ENCODE measurements around the gene FBXL19.

Gene FBXL19

DNA sequence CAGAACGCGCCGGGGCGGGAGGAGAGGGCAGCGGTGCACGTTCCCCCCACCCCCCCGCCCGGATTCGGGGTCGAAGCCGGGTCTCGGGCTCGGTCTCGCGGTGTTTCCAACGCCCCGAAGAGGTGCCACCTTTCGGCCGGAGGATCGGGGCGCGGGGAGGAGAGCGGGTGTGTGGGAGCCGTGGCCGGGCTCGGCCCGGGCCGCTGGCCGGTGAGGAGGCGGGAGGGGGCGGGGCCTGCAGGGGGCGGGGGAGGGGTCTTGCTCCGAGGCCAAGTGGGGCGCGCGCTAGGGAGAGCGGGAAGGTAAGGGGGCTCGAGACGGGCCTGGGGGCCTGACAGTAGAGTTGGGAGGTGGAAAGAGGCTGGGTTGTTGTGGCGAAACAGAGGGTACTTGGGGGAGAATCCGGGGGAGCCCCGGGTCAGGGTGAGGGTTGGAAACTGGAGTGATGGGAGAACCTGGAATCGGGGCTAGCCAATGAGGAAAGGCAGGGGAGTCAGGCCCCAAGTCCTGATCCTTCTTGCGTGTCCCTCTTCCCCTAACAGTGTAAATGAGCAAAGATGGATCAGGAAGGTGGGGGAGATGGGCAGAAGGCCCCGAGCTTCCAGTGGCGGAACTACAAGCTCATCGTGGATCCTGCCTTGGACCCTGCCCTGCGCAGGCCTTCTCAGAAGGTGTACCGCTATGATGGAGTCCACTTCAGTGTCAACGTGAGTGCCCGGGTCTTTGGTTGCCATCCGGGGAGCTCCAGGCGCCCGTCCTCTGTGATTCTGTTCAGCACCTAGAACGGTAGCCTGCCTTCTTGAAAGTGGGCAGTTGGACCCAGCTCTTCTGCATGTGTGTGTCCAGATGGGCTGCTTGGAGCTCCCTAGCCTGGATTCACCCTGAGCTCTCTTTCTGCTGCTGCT is 35.1 kb downstream of the FBXL19 start:
- H3K36me3 ChIP-seq = peaks cover 38 to 51% (median 40%) of the 10 kb centered on the region in 3 donors
- intact Hi-C loops (cut with DNase I; ENCODE audit: low total_unique reads) = no loop called here
- no peaks in the 10 kb centered on the region for H3K27me3 ChIP-seq
- peak overlapping the region; percentile 74 to 96 for H3K4me3 ChIP-seq
- peaks cover 0 to 30% (median 26%) of the 10 kb centered on the region in 4 donors for H3K4me1 ChIP-seq
- TF ChIP-seq CTCF (IDR thresholded peaks at IDR 0.05) = no peak
- peak in 1 of 2 donors; percentile 38 for DNase-seq
- peak overlapping the region; percentile 91 to 94 for H3K27ac ChIP-seq
- no peaks in the 10 kb centered on the region for H3K9me3 ChIP-seq

DNA sequence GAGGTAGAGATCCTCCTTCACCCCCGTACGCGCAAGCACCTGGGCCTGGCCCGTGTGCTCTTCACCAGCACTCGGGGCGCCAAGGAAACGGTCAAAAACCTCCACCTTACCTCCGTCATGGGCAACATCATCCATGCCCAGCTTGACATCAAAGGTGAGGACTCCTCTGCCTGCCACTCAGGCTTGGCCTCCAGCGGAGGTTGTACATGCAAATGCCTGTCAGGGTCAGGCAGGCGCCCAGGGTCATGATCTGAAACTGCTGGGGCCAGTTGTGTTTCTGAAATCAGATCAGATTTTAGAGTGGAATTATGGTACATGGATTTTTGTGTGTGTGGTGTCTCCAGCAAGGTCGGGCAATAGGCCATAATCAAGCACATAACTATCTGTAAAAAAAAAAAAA is 38.0 kb downstream of the FBXL19 start:
- no peak overlapping the region for H3K4me3 ChIP-seq
- H3K27ac ChIP-seq = no peak overlapping the region
- no peak for TF ChIP-seq CTCF (IDR thresholded peaks at IDR 0.05)
- H3K4me1 ChIP-seq = peaks cover 0 to 20% (median 20%) of the 10 kb centered on the region in 4 donors
- no peak for DNase-seq
- intact Hi-C loops (cut with DNase I; ENCODE audit: low total_unique reads) = no loop called here
- H3K9me3 ChIP-seq = no peaks in the 10 kb centered on the region
- H3K27me3 ChIP-seq = no peaks in the 10 kb centered on the region
- H3K36me3 ChIP-seq = peaks cover 68 to 75% (median 70%) of the 10 kb centered on the region in 3 donors

DNA sequence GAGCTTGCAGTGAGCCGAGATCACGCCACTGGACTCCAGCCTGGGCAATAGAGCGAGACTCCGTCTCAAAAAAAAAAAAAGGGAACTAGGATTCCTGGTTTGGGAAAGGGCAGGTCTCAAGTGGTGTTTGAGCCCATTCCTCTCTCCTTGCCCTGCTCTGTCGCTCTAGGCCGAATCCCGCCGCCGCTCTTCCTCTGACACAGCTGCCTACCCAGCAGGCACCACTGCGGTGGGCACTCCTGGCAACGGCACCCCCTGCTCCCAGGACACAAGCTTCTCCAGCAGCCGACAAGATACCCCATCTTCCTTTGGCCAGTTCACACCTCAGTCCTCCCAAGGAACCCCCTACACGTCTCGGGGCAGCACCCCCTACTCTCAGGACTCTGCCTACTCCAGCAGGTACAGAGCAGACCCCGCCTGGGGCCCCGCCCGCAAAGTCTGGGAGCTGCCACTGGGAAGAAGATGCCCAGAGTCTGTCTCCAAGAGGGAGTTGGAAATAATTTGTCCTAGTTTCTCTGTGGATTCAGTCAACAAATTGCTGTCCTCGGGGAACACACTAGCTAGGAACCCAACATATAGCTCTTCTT is 40.6 kb downstream of the FBXL19 start:
- Histone ChIP-seq H3K27ac (no peak overlapping the region), H3K4me3 (no peak overlapping the region), H3K9me3 (no peaks in the 10 kb centered on the region), H3K36me3 (peaks cover 94 to 100% (median 94%) of the 10 kb centered on the region in 3 donors), H3K4me1 (peaks cover 0 to 8% (median 5%) of the 10 kb centered on the region in 4 donors), H3K27me3 (no peaks in the 10 kb centered on the region)
- DNase-seq = no peak
- TF ChIP-seq CTCF (IDR thresholded peaks at IDR 0.05) = no peak
- intact Hi-C loops (cut with DNase I; ENCODE audit: low total_unique reads) = no loop called here

DNA sequence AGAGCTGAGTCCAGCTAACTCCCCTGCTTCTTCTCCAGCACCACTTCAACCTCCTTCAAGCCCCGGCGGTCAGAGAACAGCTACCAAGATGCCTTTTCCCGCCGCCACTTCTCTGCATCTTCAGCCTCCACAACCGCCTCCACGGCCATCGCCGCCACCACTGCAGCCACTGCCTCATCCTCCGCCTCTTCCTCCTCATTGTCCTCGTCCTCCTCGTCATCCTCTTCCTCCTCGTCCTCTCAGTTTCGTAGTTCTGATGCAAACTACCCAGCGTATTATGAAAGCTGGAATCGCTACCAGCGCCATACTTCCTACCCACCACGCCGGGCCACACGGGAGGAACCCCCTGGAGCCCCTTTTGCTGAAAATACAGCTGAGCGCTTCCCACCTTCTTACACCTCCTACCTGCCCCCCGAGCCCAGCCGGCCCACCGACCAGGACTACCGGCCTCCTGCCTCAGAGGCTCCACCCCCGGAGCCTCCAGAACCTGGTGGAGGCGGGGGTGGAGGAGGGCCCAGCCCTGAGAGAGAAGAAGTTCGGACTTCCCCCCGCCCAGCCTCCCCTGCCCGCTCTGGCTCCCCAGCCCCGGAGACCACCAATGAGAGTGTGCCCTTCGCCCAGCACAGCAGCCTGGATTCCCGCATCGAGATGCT is 41.3 kb downstream of the FBXL19 start:
- Histone ChIP-seq H3K36me3 (peaks cover 97 to 100% (median 97%) of the 10 kb centered on the region in 3 donors), H3K27me3 (no peaks in the 10 kb centered on the region), H3K4me3 (no peak overlapping the region), H3K9me3 (no peaks in the 10 kb centered on the region), H3K4me1 (peaks cover 0 to under 1% (median 0%) of the 10 kb centered on the region in 4 donors), H3K27ac (no peak overlapping the region)
- intact Hi-C loops (cut with DNase I; ENCODE audit: low total_unique reads) = no loop called here
- TF ChIP-seq CTCF (IDR thresholded peaks at IDR 0.05) = no peak
- DNase-seq = no peak

DNA sequence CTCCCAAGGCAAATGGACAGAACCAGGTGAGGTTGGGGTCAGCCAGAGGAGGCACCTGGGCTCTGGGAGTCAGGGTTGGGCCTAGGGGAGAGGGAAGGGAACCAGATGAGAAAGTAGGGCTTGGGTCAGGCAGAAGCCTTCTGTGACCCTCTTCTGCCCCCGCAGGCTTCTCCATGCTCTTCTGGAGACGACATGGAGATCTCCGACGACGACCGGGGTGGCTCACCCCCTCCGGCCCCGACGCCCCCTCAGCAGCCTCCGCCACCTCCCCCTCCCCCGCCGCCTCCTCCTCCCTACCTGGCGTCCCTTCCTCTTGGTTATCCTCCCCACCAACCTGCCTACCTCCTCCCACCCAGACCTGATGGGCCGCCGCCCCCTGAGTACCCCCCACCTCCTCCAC is 42.1 kb downstream of the FBXL19 start:
- H3K27me3 ChIP-seq = no peaks in the 10 kb centered on the region
- H3K4me1 ChIP-seq = no peaks in the 10 kb centered on the region
- no peak overlapping the region for H3K27ac ChIP-seq
- no peak overlapping the region for H3K4me3 ChIP-seq
- no peak for DNase-seq
- peaks cover 95 to 100% (median 97%) of the 10 kb centered on the region in 3 donors for H3K36me3 ChIP-seq
- no peak for TF ChIP-seq CTCF (IDR thresholded peaks at IDR 0.05)
- intact Hi-C loops (cut with DNase I; ENCODE audit: low total_unique reads) = no loop called here
- H3K9me3 ChIP-seq = no peaks in the 10 kb centered on the region
